Measurements from ENCODE around the gene CXCR2.
A peak's percentile ranks its signal among the peaks of the same experiment; 100 is the strongest.

CXCR2 gene

GRCh38 chr2:218186355-218186766 lies 60.5 kb downstream of the CXCR2 start:
- peak; percentile 54 for DNase-seq (ENCODE audit: low read depth)

All from stimulated activated CD8-positive, alpha-beta memory T cell treated with anti-CD3 and anti-CD28 coated beads, Interleukin-12 subunit alpha, Interleukin-12 subunit beta, amount 100 ng/mL, for 1 hour (primary cell).